ENCODE results near the gene ZNF573.

DNA sequence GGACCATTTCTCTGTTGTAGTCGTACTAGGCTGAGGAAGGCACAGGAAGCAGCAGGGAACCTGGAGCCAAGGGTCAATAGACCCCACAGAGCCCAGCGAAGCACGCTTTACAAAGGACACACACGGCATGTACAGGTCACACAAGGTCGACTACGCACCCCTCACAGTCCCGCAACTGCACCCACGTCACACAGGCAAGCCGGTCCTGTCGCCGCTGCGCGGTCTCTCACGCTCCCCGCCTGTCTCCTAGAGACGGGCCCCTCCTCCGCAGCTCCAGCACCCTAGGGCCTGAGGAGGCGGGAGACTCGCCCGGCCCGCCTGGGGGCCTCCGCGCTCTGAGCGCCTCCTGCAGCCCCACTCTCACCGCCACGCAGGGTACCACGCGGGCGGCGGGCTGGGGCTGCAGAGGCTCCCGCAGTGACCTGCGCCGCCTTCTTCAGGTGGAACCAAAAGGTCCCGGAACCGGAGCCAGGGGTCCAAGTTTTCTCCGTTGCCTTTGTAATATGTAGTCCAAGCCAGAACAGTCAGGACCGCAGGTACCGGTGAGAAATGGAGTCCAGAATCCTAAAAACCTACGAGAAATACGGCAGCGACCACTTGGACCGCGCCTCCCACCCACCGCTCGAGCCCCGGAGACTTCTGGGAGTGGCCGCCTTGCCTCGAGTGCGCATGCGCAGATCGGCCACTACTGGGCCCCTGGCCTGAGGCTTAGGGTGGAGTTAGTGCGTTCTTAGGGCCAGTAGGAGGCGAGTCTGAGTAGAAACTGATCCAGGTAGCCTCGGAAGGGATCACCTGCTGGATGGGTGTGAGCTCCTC, 60.1 kb downstream of the ZNF573 start, which contains the start of gene ZNF607:
- TF ChIP-seq, protein P1, sequence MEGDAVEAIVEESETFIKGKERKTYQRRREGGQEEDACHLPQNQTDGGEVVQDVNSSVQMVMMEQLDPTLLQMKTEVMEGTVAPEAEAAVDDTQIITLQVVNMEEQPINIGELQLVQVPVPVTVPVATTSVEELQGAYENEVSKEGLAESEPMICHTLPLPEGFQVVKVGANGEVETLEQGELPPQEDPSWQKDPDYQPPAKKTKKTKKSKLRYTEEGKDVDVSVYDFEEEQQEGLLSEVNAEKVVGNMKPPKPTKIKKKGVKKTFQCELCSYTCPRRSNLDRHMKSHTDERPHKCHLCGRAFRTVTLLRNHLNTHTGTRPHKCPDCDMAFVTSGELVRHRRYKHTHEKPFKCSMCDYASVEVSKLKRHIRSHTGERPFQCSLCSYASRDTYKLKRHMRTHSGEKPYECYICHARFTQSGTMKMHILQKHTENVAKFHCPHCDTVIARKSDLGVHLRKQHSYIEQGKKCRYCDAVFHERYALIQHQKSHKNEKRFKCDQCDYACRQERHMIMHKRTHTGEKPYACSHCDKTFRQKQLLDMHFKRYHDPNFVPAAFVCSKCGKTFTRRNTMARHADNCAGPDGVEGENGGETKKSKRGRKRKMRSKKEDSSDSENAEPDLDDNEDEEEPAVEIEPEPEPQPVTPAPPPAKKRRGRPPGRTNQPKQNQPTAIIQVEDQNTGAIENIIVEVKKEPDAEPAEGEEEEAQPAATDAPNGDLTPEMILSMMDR (conservative IDR thresholded peaks at IDR 0.05; ENCODE audit: low read length): peak; percentile 78
- no peak for TF ChIP-seq EZH2phosphoT487 (IDR thresholded peaks at IDR 0.05; ENCODE audit: borderline replicate concordance, low read depth, low read length)
